ENCODE results near the gene TRIP11.

Gene TRIP11

GRCh38 chr14:92014040-92014439, 25.8 kb downstream of the TRIP11 start:
- H3K4me1 ChIP-seq (ENCODE audit: control insufficient read depth in 1 of 2, insufficient read depth in 1 of 2, low read depth in 1 of 2, low read length in 1 of 2) = no peaks in the 10 kb centered on the region
- H3K4me3 ChIP-seq (ENCODE audit: low read depth in 1 of 2, low read length in 1 of 2) = no peak overlapping the region
- H3K36me3 ChIP-seq = peaks cover 76% of the 10 kb centered on the region
- H3K27me3 ChIP-seq = no peaks in the 10 kb centered on the region
- no peaks in the 10 kb centered on the region for H3K9me3 ChIP-seq
- no peak overlapping the region for H3K27ac ChIP-seq
- no peak for TF ChIP-seq CTCF (IDR thresholded peaks at IDR 0.05)

- H3K4me3 ChIP-seq (ENCODE audit: low read depth in 1 of 2, low read length in 1 of 2) = no peak overlapping the region
- H3K27me3 ChIP-seq = no peaks in the 10 kb centered on the region
- H3K9me3 ChIP-seq = no peaks in the 10 kb centered on the region
- peaks cover 87% of the 10 kb centered on the region for H3K36me3 ChIP-seq
- TF ChIP-seq CTCF (IDR thresholded peaks at IDR 0.05) = no peak
- H3K27ac ChIP-seq = no peak overlapping the region
- H3K4me1 ChIP-seq (ENCODE audit: control insufficient read depth in 1 of 2, insufficient read depth in 1 of 2, low read depth in 1 of 2, low read length in 1 of 2) = no peaks in the 10 kb centered on the region
Observed at GRCh38 chr14:92012121-92012748, 27.6 kb downstream of the TRIP11 start.

- no peaks in the 10 kb centered on the region for H3K9me3 ChIP-seq
- no peaks in the 10 kb centered on the region for H3K4me1 ChIP-seq (ENCODE audit: control insufficient read depth in 1 of 2, insufficient read depth in 1 of 2, low read depth in 1 of 2, low read length in 1 of 2)
- no peak overlapping the region for H3K27ac ChIP-seq
- H3K27me3 ChIP-seq = no peaks in the 10 kb centered on the region
- no peak overlapping the region for H3K4me3 ChIP-seq (ENCODE audit: low read depth in 1 of 2, low read length in 1 of 2)
- no peak for TF ChIP-seq CTCF (IDR thresholded peaks at IDR 0.05)
- peaks cover 88% of the 10 kb centered on the region for H3K36me3 ChIP-seq
Observed at GRCh38 chr14:92010644-92011043, 29.2 kb downstream of the TRIP11 start.

GRCh38 chr14:92009604-92010003, 30.3 kb downstream of the TRIP11 start:
- Histone ChIP-seq H3K4me1 (ENCODE audit: control insufficient read depth in 1 of 2, insufficient read depth in 1 of 2, low read depth in 1 of 2, low read length in 1 of 2) (no peaks in the 10 kb centered on the region), H3K27ac (no peak overlapping the region), H3K27me3 (no peaks in the 10 kb centered on the region), H3K4me3 (ENCODE audit: low read depth in 1 of 2, low read length in 1 of 2) (no peak overlapping the region), H3K9me3 (no peaks in the 10 kb centered on the region), H3K36me3 (peaks cover 85% of the 10 kb centered on the region)
- no peak for TF ChIP-seq CTCF (IDR thresholded peaks at IDR 0.05)

GRCh38 chr14:92005019-92005418, 34.8 kb downstream of the TRIP11 start:
- TF ChIP-seq CTCF (IDR thresholded peaks at IDR 0.05) = no peak
- Histone ChIP-seq H3K4me1 (ENCODE audit: control insufficient read depth in 1 of 2, insufficient read depth in 1 of 2, low read depth in 1 of 2, low read length in 1 of 2) (no peaks in the 10 kb centered on the region), H3K27me3 (no peaks in the 10 kb centered on the region)

More at GRCh38 chr14:92005019-92005418, 34.8 kb downstream of the TRIP11 start:
- Histone ChIP-seq H3K4me3 (ENCODE audit: low read depth in 1 of 2, low read length in 1 of 2) (no peak overlapping the region), H3K27ac (no peak overlapping the region), H3K36me3 (peaks cover 55% of the 10 kb centered on the region), H3K9me3 (no peaks in the 10 kb centered on the region)
